Measurements from ENCODE around the gene FBRSL1. TPM values are rescaled to one million over a fixed set of nuclear protein-coding genes. Genes with fewer than 3 reads are reported as not detected.

Gene FBRSL1
- total and polyA plus RNA-seq, 2 donors (not counting 3 experiments of a cell fraction or from before 2014, with no cell fraction given) = 19.3 to 79.8 TPM

DNA sequence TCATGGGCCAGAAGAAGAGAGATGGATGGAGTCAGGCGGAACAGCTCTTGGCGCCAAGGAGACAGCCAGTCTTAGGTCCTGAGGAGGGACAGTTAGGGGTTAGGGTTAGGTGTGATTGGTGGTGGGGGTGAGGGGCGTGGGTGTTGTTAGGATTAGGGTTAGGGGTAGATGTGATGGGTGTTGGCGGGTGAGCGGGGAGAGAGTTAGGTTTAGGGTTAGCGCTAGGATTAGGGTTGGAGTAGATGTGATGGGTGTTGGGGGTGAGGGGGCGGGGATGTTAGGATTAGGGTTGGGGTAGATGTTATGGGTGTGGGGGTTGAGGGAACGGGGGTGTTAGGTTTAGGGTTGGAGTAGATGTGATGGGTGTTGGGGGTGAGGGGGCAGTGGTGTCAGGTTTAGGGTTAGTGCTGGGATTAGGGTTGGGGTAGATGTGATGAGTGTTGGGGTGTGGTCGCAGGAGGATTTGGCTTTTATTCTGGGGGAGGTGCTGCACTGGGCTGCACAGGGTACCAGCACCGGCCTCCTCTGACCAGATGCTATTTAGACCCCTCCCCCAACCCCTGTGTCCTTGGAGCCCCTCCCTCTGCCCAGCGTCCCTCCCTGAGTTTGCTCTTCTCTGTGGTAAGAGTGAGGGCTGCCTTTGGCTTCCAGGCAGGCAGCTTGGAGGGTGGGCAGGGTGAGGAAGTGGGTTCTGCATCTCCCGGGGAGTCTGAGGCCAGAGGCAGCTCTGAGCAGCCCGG is 35.6 kb upstream of the FBRSL1 start:
- H3K4me1 ChIP-seq (ENCODE audit: control insufficient read depth, extremely low read depth, insufficient read depth, low read length) = no peaks in the 10 kb centered on the region
- dilution Hi-C loops (cut with MboI; ENCODE audit: extremely low pct_ligation_motif_present, low sequenced_read_pairs) (no loop called here), intact Hi-C loops (cut with micrococcal nuclease) (no loop called here)
- no peak overlapping the region for H3K4me3 ChIP-seq (replicated peaks in 1 of 3; ENCODE audit: insufficient read depth in 1 of 3, low read depth in 1 of 3, low read length in 3 of 3)
- no peak for DNase-seq (ENCODE audit: low read depth, low spot score)
- H3K27ac ChIP-seq (ENCODE audit: insufficient read depth, low read depth, low read length) = no peak overlapping the region
- no peak overlapping the region for H3K4me2 ChIP-seq (ENCODE audit: insufficient read depth, low read length)
- no peak overlapping the region for H2AFZ ChIP-seq (ENCODE audit: low read depth, low read length)
- no peaks in the 10 kb centered on the region for H3K27me3 ChIP-seq (ENCODE audit: control insufficient read depth in 2 of 2, insufficient read depth in 2 of 2, low read length in 2 of 2)
- H3K36me3 ChIP-seq (ENCODE audit: control insufficient read depth in 2 of 2, extremely low read depth in 1 of 2, insufficient read depth in 2 of 2, low read length in 2 of 2) = no peaks in the 10 kb centered on the region
- H3K9me3 ChIP-seq (replicated peaks; ENCODE audit: control insufficient read depth, insufficient read depth, low read length) = no peaks in the 10 kb centered on the region
- no peaks in the 10 kb centered on the region for H3K9me1 ChIP-seq (replicated peaks; ENCODE audit: control insufficient read depth, extremely low read depth, insufficient read depth, low read length)
- no peaks in the 10 kb centered on the region for H4K20me1 ChIP-seq (replicated peaks; ENCODE audit: control insufficient read depth, extremely low read depth, insufficient read depth, low read length)
- TF ChIP-seq EZH2 (IDR thresholded peaks at IDR 0.05; ENCODE audit: borderline replicate concordance, low read depth, low read length, severe bottlenecking) (no peak), FOS (IDR thresholded peaks at IDR 0.05; ENCODE audit: borderline replicate concordance, insufficient read depth, low read length) (no peak), POLR2A (IDR thresholded peaks at IDR 0.05; ENCODE audit: low read depth, low read length) (no peak), POLR2AphosphoS5 (IDR thresholded peaks at IDR 0.05; ENCODE audit: insufficient read depth, low read depth, low read length) (no peak), GATA2 (IDR thresholded peaks at IDR 0.05; ENCODE audit: insufficient read depth, insufficient read length, low read depth, low read length) (no peak), JUN (IDR thresholded peaks at IDR 0.05; ENCODE audit: borderline replicate concordance, insufficient read depth, insufficient read length, low read depth) (no peak), MYC (IDR thresholded peaks at IDR 0.05; ENCODE audit: low read depth, low read length) (no peak)
- POLR2A ChIA-PET = no interaction called here
- CTCF ChIA-PET = interaction anchor here (1.1 kb wide), 1 partner anchor 40 kb away, joined by 3 read pairs; no protein-coding TSS in a partner anchor
- no peak for FAIRE-seq
- H3K9ac ChIP-seq (replicated peaks; ENCODE audit: extremely low read depth, insufficient read depth, low read length) = no peak overlapping the region
- no peaks in the 10 kb centered on the region for H3K79me2 ChIP-seq (ENCODE audit: control insufficient read depth, insufficient read depth, low read length)
- BruUV-seq (replicated peaks) = no TSS peak

DNA sequence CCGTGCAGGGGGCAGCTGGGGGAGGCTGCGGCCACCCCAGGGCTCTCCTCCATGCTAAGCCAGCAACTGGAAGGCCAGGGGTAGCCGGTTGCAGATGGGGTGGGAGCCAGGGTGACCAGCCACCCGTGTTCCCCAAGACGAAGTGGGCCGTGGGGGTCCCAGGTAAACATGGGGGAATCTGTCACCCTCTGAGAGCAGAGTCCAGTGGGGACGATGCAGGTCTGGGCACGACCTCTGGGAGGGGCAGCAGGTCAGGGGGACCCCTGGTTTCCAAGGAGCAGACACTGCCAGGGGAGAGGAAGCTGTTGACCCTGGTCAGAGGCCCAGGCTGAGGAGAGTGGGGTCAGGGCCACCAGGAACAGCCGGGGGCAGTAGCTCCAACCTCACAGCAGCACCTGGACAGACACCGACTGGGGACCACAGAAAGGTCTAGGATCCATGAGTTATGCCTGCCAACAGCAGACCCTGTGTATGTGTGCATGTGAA is 35.0 kb upstream of the FBRSL1 start:
- FAIRE-seq = no peak
- no peak overlapping the region for H3K9ac ChIP-seq (replicated peaks; ENCODE audit: extremely low read depth, insufficient read depth, low read length)
- no peaks in the 10 kb centered on the region for H3K4me1 ChIP-seq (ENCODE audit: control insufficient read depth, extremely low read depth, insufficient read depth, low read length)
- H3K4me2 ChIP-seq (ENCODE audit: insufficient read depth, low read length) = no peak overlapping the region
- no peaks in the 10 kb centered on the region for H3K9me3 ChIP-seq (replicated peaks; ENCODE audit: control insufficient read depth, insufficient read depth, low read length)
- no peaks in the 10 kb centered on the region for H3K9me1 ChIP-seq (replicated peaks; ENCODE audit: control insufficient read depth, extremely low read depth, insufficient read depth, low read length)
- TF ChIP-seq FOS (IDR thresholded peaks at IDR 0.05; ENCODE audit: borderline replicate concordance, insufficient read depth, low read length) = no peak
- no peak for TF ChIP-seq POLR2A (IDR thresholded peaks at IDR 0.05; ENCODE audit: low read depth, low read length)
- TF ChIP-seq GATA2 (IDR thresholded peaks at IDR 0.05; ENCODE audit: insufficient read depth, insufficient read length, low read depth, low read length) = no peak
- TF ChIP-seq, protein P1, sequence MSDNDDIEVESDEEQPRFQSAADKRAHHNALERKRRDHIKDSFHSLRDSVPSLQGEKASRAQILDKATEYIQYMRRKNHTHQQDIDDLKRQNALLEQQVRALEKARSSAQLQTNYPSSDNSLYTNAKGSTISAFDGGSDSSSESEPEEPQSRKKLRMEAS (IDR thresholded peaks at IDR 0.05; ENCODE audit: insufficient read depth, insufficient read length) = no peak
- no peak for TF ChIP-seq POLR2AphosphoS5 (IDR thresholded peaks at IDR 0.05; ENCODE audit: insufficient read depth, low read depth, low read length)
- no peak for TF ChIP-seq MYC (IDR thresholded peaks at IDR 0.05; ENCODE audit: low read depth, low read length)
- TF ChIP-seq, protein P2, sequence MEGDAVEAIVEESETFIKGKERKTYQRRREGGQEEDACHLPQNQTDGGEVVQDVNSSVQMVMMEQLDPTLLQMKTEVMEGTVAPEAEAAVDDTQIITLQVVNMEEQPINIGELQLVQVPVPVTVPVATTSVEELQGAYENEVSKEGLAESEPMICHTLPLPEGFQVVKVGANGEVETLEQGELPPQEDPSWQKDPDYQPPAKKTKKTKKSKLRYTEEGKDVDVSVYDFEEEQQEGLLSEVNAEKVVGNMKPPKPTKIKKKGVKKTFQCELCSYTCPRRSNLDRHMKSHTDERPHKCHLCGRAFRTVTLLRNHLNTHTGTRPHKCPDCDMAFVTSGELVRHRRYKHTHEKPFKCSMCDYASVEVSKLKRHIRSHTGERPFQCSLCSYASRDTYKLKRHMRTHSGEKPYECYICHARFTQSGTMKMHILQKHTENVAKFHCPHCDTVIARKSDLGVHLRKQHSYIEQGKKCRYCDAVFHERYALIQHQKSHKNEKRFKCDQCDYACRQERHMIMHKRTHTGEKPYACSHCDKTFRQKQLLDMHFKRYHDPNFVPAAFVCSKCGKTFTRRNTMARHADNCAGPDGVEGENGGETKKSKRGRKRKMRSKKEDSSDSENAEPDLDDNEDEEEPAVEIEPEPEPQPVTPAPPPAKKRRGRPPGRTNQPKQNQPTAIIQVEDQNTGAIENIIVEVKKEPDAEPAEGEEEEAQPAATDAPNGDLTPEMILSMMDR (IDR thresholded peaks at IDR 0.05; ENCODE audit: extremely low read depth in 1 of 2, insufficient read depth in 1 of 2, low read depth in 1 of 2, low read length in 2 of 2) = no peak
- TF ChIP-seq JUN (IDR thresholded peaks at IDR 0.05; ENCODE audit: borderline replicate concordance, insufficient read depth, insufficient read length, low read depth) = no peak
- TF ChIP-seq EZH2 (IDR thresholded peaks at IDR 0.05; ENCODE audit: borderline replicate concordance, low read depth, low read length, severe bottlenecking) = no peak
- H3K4me3 ChIP-seq (replicated peaks in 1 of 3; ENCODE audit: insufficient read depth in 1 of 3, low read depth in 1 of 3, low read length in 3 of 3) = no peak overlapping the region
- no peaks in the 10 kb centered on the region for H3K36me3 ChIP-seq (ENCODE audit: control insufficient read depth in 2 of 2, extremely low read depth in 1 of 2, insufficient read depth in 2 of 2, low read length in 2 of 2)
- H3K27ac ChIP-seq (ENCODE audit: insufficient read depth, low read depth, low read length) = no peak overlapping the region
- dilution Hi-C loops (cut with MboI; ENCODE audit: extremely low pct_ligation_motif_present, low sequenced_read_pairs) = no loop called here
- no peaks in the 10 kb centered on the region for H3K79me2 ChIP-seq (ENCODE audit: control insufficient read depth, insufficient read depth, low read length)
- no peaks in the 10 kb centered on the region for H3K27me3 ChIP-seq (ENCODE audit: control insufficient read depth in 2 of 2, insufficient read depth in 2 of 2, low read length in 2 of 2)
- no peaks in the 10 kb centered on the region for H4K20me1 ChIP-seq (replicated peaks; ENCODE audit: control insufficient read depth, extremely low read depth, insufficient read depth, low read length)
- no peak overlapping the region for H2AFZ ChIP-seq (ENCODE audit: low read depth, low read length)
- CTCF ChIA-PET = no interaction called here
- POLR2A ChIA-PET = no interaction called here
- no peak for DNase-seq (ENCODE audit: low read depth, low spot score)
- no TSS peak for BruUV-seq (replicated peaks)
- intact Hi-C loops (cut with micrococcal nuclease) = no loop called here
